GM19463 (cell line): ENCODE measurements around the gene MYLIP.
"Not testable (repeated sequence)": the region's sequence is repeated elsewhere in the genome, so short reads cannot be mapped to it uniquely, and the experiment has no call there.

Experiments
- ATAC-seq: cut with Tn5 transposase; IDR thresholded peaks from one replicate; pipeline ENCODE4 v1.9.1; 2021; ENCODE audit warnings: mild to moderate bottlenecking, moderate library complexity; ENCODE audit not compliant: unreplicated experiment

Gene MYLIP

GRCh38 chr6:16168858-16169257, 40.0 kb downstream of the MYLIP start:
- no peak for ATAC-seq

GRCh38 chr6:16171400-16171799, 42.5 kb downstream of the MYLIP start:
- ATAC-seq: no peak

GRCh38 chr6:16173167-16173940, 44.5 kb downstream of the MYLIP start:
- no peak for ATAC-seq

- ATAC-seq: no peak
These were observed 45.7 kb downstream of the MYLIP start for GRCh38 chr6:16174416-16175078.

GRCh38 chr6:16176600-16176999, 47.7 kb downstream of the MYLIP start:
- ATAC-seq: not testable (repeated sequence)

- no peak for ATAC-seq
These were observed 49.0 kb downstream of the MYLIP start for GRCh38 chr6:16177881-16178280.

GRCh38 chr6:16178351-16178750, 49.5 kb downstream of the MYLIP start:
- no peak for ATAC-seq

GRCh38 chr6:16179063-16179462, 50.2 kb downstream of the MYLIP start:
- ATAC-seq: no peak

- ATAC-seq: no peak
These were observed 51.1 kb downstream of the MYLIP start for GRCh38 chr6:16179970-16180431.

GRCh38 chr6:16180696-16181438, 52.0 kb downstream of the MYLIP start:
- no peak for ATAC-seq

GRCh38 chr6:16181439-16182297, 52.8 kb downstream of the MYLIP start:
- no peak for ATAC-seq

GRCh38 chr6:16183187-16183664, 54.3 kb downstream of the MYLIP start:
- ATAC-seq: no peak

- ATAC-seq: peak; percentile 70
These were observed 55.2 kb downstream of the MYLIP start for GRCh38 chr6:16184129-16184528.

GRCh38 chr6:16184551-16184950, 55.7 kb downstream of the MYLIP start:
- ATAC-seq: no peak

GRCh38 chr6:16187176-16187575, 58.3 kb downstream of the MYLIP start:
- no peak for ATAC-seq

- ATAC-seq: no peak
These were observed 61.3 kb downstream of the MYLIP start for GRCh38 chr6:16190214-16190613.

GRCh38 chr6:16196260-16196983, 67.5 kb downstream of the MYLIP start:
- no peak for ATAC-seq

GRCh38 chr6:16196984-16197546, 68.2 kb downstream of the MYLIP start:
- ATAC-seq: no peak
